Activated T-helper 9 cell treated with anti-CD3 and anti-CD28 coated beads, Interleukin-2, amount 50 U/mL, for 16 hours (primary cell): Measurements from ENCODE around the gene LDLRAD2.

Experiments used
- DNase-seq: peaks from one replicate; pipeline ENCODE4 v3.0.0-alpha.2; 2020; ENCODE audit warnings: low read depth

The LDLRAD2 gene

GRCh38 chr1:21843996-21844395, 31.9 kb downstream of the LDLRAD2 start:
- no peak for DNase-seq

DNA sequence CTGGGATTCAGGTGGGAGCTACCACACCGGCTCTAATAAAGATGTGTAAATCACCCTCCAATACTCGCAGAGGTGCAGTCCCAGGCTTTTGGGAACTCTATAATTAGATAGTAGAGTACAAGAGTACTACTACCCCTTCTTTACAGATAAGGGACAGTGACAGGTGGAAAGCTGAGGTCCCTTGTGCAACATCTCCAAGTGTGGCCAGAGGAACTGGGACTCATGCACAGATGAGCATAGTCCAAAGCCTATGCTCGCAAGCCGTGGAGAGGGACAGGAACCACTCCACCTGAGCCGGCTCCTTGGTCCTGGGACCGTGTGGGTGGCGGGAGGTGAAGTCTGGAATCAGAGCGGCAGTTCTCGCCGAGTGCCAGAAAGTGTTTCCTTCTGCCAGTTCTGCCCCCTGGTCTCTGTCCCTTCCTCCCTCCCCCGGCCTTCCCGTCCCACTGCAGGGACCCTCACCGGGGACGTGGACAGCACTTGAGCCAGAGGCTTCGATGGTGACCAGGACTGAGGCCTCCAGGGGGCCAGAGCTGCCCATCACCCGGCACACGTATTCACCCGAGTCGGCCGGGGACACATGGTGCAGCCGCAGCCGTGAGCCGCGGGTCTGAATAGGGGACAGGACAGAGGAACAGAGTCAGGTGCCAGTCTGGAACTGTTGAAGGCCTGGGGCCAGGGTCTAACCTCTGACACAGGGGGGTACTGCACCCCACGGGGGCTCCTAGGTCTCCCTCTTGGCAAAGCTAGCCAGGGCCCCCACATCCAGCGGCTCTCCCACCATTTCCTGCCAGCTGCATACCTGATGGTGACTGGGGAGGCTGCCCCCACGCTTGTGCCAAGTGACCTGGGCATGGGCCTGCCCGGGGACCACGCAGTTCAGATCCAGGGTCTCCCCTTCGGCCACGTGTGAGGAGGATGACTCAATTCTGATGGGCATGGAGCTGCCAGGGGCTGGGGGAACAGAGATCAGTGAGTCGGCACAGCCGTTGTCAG, 33.9 kb downstream of the LDLRAD2 start:
- no peak for DNase-seq

GRCh38 chr1:21847223-21848205, 35.4 kb downstream of the LDLRAD2 start:
- DNase-seq, result no peak

DNA sequence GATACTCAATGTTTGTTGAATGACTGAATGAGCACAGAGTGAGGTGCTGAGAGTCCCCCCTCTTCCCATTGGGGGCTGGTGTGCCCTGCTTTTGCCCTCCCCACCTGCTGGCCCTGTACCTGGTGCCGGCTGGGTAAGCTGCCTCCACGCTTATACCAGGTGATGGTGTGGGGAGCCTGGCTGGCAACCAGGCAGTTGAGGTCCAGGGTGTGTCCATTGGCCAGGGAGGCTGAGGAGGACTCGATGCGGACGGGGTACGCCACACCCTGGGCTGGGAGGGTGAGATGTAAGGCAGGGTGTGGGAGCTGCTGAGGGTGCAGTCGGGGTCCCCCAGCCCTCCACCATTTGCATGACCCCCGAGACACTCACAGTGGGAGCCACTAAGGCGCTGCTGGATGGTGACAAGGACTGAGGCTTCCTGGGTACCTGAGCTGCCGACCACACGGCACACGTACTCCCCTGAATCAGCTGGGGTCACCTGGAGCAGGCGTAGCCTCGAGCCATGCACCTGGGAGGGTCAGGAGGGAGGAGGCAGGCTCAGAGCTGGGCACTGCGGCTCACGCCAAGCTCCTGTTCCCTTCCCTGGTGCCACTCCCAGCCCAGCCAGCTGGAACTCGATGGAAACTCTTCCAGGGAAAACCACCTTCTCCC, 36.6 kb downstream of the LDLRAD2 start:
- DNase-seq, result no peak

DNA sequence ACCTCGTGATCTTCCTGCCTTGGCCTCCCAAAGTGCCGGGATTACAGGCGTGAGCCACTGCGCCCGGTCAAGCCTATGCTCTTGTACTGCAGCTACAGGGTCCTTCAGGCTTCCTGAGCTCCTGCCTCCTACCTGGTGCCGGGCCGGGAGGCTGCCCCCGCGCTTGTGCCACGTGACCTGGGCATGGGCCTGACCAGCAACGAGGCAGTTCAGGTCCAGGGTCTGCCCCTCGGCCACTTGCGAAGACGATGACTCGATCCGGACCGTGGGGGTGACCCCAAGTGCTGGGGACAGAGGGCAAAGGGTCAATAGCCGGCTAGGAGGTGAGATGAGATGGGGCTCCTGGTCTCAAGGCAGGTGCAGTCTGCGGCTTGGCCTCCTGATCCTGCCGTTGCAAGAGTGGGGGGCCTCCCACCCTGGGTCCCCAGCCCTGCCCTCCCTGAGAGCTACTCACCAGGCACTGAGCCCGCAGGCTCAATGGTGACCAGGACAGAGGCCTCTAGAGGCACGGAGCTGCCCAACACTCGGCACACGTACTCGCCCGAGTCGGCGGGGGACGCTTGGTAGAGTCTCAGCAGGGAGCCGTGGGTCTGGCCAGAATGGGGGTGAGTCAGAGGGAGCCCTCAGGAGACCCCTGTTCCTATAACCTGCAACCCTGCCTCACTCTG, 38.0 kb downstream of the LDLRAD2 start:
- DNase-seq, result no peak

- DNase-seq, result no peak
Observed at GRCh38 chr1:21851430-21852250, 39.6 kb downstream of the LDLRAD2 start.

GRCh38 chr1:21852282-21853130, 40.4 kb downstream of the LDLRAD2 start:
- DNase-seq, result no peak

DNA sequence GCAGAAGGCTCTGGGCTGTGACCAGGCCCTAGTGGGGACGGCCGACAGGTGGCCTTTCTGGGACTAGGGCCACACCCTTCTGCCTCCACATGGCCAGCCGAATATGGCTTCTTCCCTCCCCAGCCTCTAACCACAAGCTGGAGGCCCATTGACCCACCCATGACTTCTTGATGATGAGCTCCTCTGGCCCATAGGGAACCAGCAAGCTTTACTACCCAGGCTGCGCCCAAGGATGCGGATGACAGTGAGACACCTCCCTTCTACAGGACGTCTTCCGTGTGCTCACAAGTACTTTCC, 41.0 kb downstream of the LDLRAD2 start:
- DNase-seq, result no peak

GRCh38 chr1:21854090-21854750, 42.2 kb downstream of the LDLRAD2 start:
- DNase-seq, result no peak

- no peak for DNase-seq
Observed at GRCh38 chr1:21854751-21855131, 42.7 kb downstream of the LDLRAD2 start.

GRCh38 chr1:21855257-21856096, 43.4 kb downstream of the LDLRAD2 start:
- DNase-seq, result no peak

- DNase-seq, result no peak
Observed at GRCh38 chr1:21857142-21857839, 45.2 kb downstream of the LDLRAD2 start.

- no peak for DNase-seq
Observed at GRCh38 chr1:21857840-21858670, 46.0 kb downstream of the LDLRAD2 start.

GRCh38 chr1:21859669-21860179, 47.7 kb downstream of the LDLRAD2 start:
- no peak for DNase-seq

GRCh38 chr1:21860971-21861370, 48.9 kb downstream of the LDLRAD2 start:
- DNase-seq, result no peak

GRCh38 chr1:21861602-21862429, 49.8 kb downstream of the LDLRAD2 start:
- DNase-seq, result no peak
